ENCODE data around the gene OR52I2.

The OR52I2 gene

GRCh38 chr11:4581443-4581842, at the start of gene OR52I2:
Gene OR52I2, plus strand, starts transcription at chr11:4581743.
- DNase-seq: no peak

- DNase-seq: peak; percentile 22
These were observed 41.8 kb upstream of the OR52I2 start for GRCh38 chr11:4539603-4540219.

- no peak for DNase-seq
These were observed 40.5 kb upstream of the OR52I2 start for GRCh38 chr11:4541071-4541470.

- DNase-seq: no peak
These were observed 38.0 kb upstream of the OR52I2 start for GRCh38 chr11:4543561-4543960.

GRCh38 chr11:4544891-4545290, 36.7 kb upstream of the OR52I2 start, which contains the start of gene OR52M1:
Gene OR52M1, plus strand, starts transcription at chr11:4545191. Its CDS starts 0 bp downstream, at chr11:4545191.
- no peak for DNase-seq

GRCh38 chr11:4546878-4547277, 34.7 kb upstream of the OR52I2 start:
- no peak for DNase-seq

GRCh38 chr11:4547416-4547815, 34.1 kb upstream of the OR52I2 start:
- no peak for DNase-seq

GRCh38 chr11:4551346-4551979, 30.1 kb upstream of the OR52I2 start:
- DNase-seq: no peak

GRCh38 chr11:4559527-4560440, 21.8 kb upstream of the OR52I2 start:
- DNase-seq: no peak

- DNase-seq: no peak
These were observed 21.1 kb upstream of the OR52I2 start for GRCh38 chr11:4560467-4560866.

- DNase-seq: no peak
These were observed 16.2 kb upstream of the OR52I2 start for GRCh38 chr11:4565371-4565770.

GRCh38 chr11:4569075-4569474, 12.5 kb upstream of the OR52I2 start:
- no peak for DNase-seq

- DNase-seq: no peak
These were observed 4.7 kb upstream of the OR52I2 start for GRCh38 chr11:4576880-4577279.

GRCh38 chr11:4577761-4578160, 3.8 kb upstream of the OR52I2 start:
- no peak for DNase-seq

- no peak for DNase-seq
These were observed 2.9 kb upstream of the OR52I2 start for GRCh38 chr11:4578624-4579023.

- DNase-seq: no peak
These were observed 1.4 kb upstream of the OR52I2 start for GRCh38 chr11:4580124-4580523.

GRCh38 chr11:4589017-4589416, 7.5 kb downstream of the OR52I2 start:
- DNase-seq: no peak

GRCh38 chr11:4593739-4594138, 12.2 kb downstream of the OR52I2 start, which contains the start of gene OR52I1:
Gene OR52I1, plus strand, starts transcription at chr11:4594039. Its CDS starts 0 bp downstream, at chr11:4594039.
- DNase-seq: no peak

- DNase-seq: no peak
These were observed 23.5 kb downstream of the OR52I2 start for GRCh38 chr11:4605057-4605456.

GRCh38 chr11:4606231-4607015, 24.9 kb downstream of the OR52I2 start:
- DNase-seq: peak; percentile 15

- DNase-seq: no peak
These were observed 25.6 kb downstream of the OR52I2 start for GRCh38 chr11:4607096-4607495.

- peak; percentile 97 for DNase-seq
These were observed 26.5 kb downstream of the OR52I2 start, which contains the start of gene TRIM68 for GRCh38 chr11:4607781-4608666. Gene TRIM68, minus strand, starts transcription at chr11:4608231. Its CDS starts 2,727 bp downstream, at chr11:4605504.

Data from fibroblast of upper back skin (primary cell).